Testis (tissue), 2 donors: ENCODE data around the gene MPC1L.

ENCODE experiments used
- CTCF ChIP-seq, 3 experiments: fragments of 450-650 bp in 2 of 3; fragments of 200-600 bp in 1 of 3; sonication (generic) in 1 of 3; IDR thresholded peaks; one replicate each; pipeline ENCODE4 v1.5.1; 2016 to 2019; ENCODE audit warnings: antibody characterized with exemption in 3 of 3, mild to moderate bottlenecking in 2 of 3, moderate library complexity in 1 of 3
- POLR2A ChIP-seq: fragments of 450-650 bp; IDR thresholded peaks from one replicate; pipeline ENCODE4 v1.6.1; 2017; ENCODE audit warnings: antibody characterized with exemption, mild to moderate bottlenecking, moderate library complexity

DNA sequence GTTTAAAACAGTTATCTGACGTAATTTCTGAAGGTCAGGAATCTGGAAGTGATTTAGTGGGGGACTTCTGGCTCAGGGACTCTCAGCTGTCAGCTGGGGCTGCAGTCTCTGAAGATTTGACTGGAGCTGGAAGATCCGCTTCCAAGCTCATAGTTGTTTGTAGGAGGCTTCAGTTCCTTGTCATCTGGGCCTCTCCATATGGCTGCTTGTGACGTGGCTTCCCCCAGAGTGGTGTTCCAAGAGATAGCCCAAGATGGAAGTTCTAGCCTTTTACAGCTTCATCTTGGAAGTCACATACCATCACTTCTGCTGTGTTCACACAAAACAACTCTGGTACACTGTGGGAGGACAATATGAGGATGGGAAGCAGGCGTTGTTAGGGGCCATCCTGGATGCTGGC, 2.1 kb downstream of the MPC1L start:
- TF ChIP-seq CTCF (IDR thresholded peaks at IDR 0.05): no peak
- TF ChIP-seq POLR2A: no peak
